Nucleus accumbens (tissue), 56 donors: ENCODE results near the gene NR6A1.
"Not testable (repeated sequence)": the region's sequence is repeated elsewhere in the genome, so short reads cannot be mapped to it uniquely, and the experiment has no call there.

Experiments used
- DNase-seq, 56 donors: peaks; one replicate each; lab custom pipeline; 2025; lab: John Stamatoyannopoulos, UW

The NR6A1 gene

GRCh38 chr9:124624735-124624992, 146.4 kb downstream of the NR6A1 start:
- no peak for DNase-seq

- no peak for DNase-seq
Observed at GRCh38 chr9:124623966-124624734, 147.0 kb downstream of the NR6A1 start.

- no peak for DNase-seq
Observed at GRCh38 chr9:124622882-124623281, 148.2 kb downstream of the NR6A1 start.

GRCh38 chr9:124621371-124622328, 149.5 kb downstream of the NR6A1 start:
- no peak for DNase-seq

- no peak for DNase-seq
Observed at GRCh38 chr9:124618476-124618875, 152.6 kb downstream of the NR6A1 start.

- DNase-seq = peak in 52 of 56 donors; percentile 1 to 91 (median 58)
Observed at GRCh38 chr9:124617477-124618141, 153.5 kb downstream of the NR6A1 start.

- DNase-seq = no peak
Observed at GRCh38 chr9:124616961-124617360, 154.2 kb downstream of the NR6A1 start.

- DNase-seq = not testable (repeated sequence)
Observed at GRCh38 chr9:124615840-124616239, 155.3 kb downstream of the NR6A1 start.

GRCh38 chr9:124615100-124615742, 155.9 kb downstream of the NR6A1 start:
- no peak for DNase-seq

GRCh38 chr9:124613849-124614248, 157.3 kb downstream of the NR6A1 start:
- no peak for DNase-seq

GRCh38 chr9:124611106-124611505, 160.0 kb downstream of the NR6A1 start:
- DNase-seq = no peak

- no peak for DNase-seq
Observed at GRCh38 chr9:124606027-124606426, 165.1 kb downstream of the NR6A1 start.

GRCh38 chr9:124605258-124605657, 165.9 kb downstream of the NR6A1 start:
- no peak for DNase-seq

GRCh38 chr9:124602632-124603031, 168.5 kb downstream of the NR6A1 start:
- no peak for DNase-seq

GRCh38 chr9:124602204-124602603, 168.9 kb downstream of the NR6A1 start:
- DNase-seq = no peak

- DNase-seq = no peak
Observed at GRCh38 chr9:124600407-124600806, 170.7 kb downstream of the NR6A1 start.

GRCh38 chr9:124599121-124599795, 171.9 kb downstream of the NR6A1 start:
- DNase-seq = no peak

GRCh38 chr9:124598048-124598447, 173.1 kb downstream of the NR6A1 start:
- no peak for DNase-seq

- DNase-seq = no peak
Observed at GRCh38 chr9:124596172-124596839, 174.8 kb downstream of the NR6A1 start.

GRCh38 chr9:124595743-124596142, 175.4 kb downstream of the NR6A1 start:
- no peak for DNase-seq
